KMS-11 (cell line): ENCODE results near the gene MAPK12.

Experiments
- H2AFZ ChIP-seq: fragments of 200-600 bp; sonication (generic); 2 replicates; pipeline ENCODE4 v1.6.1; 2016; ENCODE audit warnings: antibody characterized with exemption, mixed run types, low read depth
- H3K27ac ChIP-seq: fragments of 200-600 bp; sonication (generic); 2 replicates; pipeline ENCODE4 v1.6.1; 2016; ENCODE audit warnings: mild to moderate bottlenecking, mixed run types
- H3K27me3 ChIP-seq: fragments of 200-600 bp; sonication (generic); 2 replicates; pipeline ENCODE4 v1.6.1; 2017; ENCODE audit warnings: mild to moderate bottlenecking, low read depth, mixed run types, moderate library complexity; ENCODE audit not compliant: insufficient read depth
- H3K36me3 ChIP-seq: fragments of 200-600 bp; sonication (generic); 2 replicates; pipeline ENCODE4 v1.6.1; 2017; ENCODE audit warnings: mild to moderate bottlenecking, mixed run types; ENCODE audit not compliant: insufficient read depth
- H3K4me1 ChIP-seq: fragments of 200-600 bp; sonication (generic); 2 replicates; pipeline ENCODE4 v1.6.1; 2016; ENCODE audit warnings: mild to moderate bottlenecking, low read depth, mixed run types; ENCODE audit not compliant: poor library complexity, severe bottlenecking
- H3K4me2 ChIP-seq: fragments of 200-600 bp; sonication (generic); 2 replicates; pipeline ENCODE4 v1.7.0; 2016; ENCODE audit warnings: mild to moderate bottlenecking, mixed run types
- H3K4me3 ChIP-seq: fragments of 200-600 bp; sonication (generic); IDR thresholded peaks from 2 replicates; pipeline ENCODE4 v1.6.1; 2017; ENCODE audit warnings: low read depth, low read length, mixed read lengths; ENCODE audit not compliant: insufficient read depth
- H3K79me2 ChIP-seq: fragments of 200-600 bp; sonication (generic); 2 replicates; pipeline ENCODE4 v1.6.1; 2016; ENCODE audit warnings: low read depth, mixed run types; ENCODE audit not compliant: insufficient read depth
- H3K9ac ChIP-seq: fragments of 200-600 bp; sonication (generic); 2 replicates; pipeline ENCODE4 v1.6.1; 2016; ENCODE audit warnings: mild to moderate bottlenecking, mixed run types
- H4K20me1 ChIP-seq: fragments of 200-600 bp; sonication (generic); 2 replicates; pipeline ENCODE4 v1.6.1; 2016; ENCODE audit warnings: mild to moderate bottlenecking, mixed run types; ENCODE audit not compliant: insufficient read depth
- TF ChIP-seq, protein P1 (sequence below): fragments of 200-600 bp; sonication (generic); conservative IDR thresholded peaks from 2 replicates; pipeline ENCODE4 v1.6.1; 2017; ENCODE audit warnings: low read depth, mild to moderate bottlenecking, antibody characterized with exemption, low read length, moderate library complexity, mixed read lengths

MAPK12 gene

DNA sequence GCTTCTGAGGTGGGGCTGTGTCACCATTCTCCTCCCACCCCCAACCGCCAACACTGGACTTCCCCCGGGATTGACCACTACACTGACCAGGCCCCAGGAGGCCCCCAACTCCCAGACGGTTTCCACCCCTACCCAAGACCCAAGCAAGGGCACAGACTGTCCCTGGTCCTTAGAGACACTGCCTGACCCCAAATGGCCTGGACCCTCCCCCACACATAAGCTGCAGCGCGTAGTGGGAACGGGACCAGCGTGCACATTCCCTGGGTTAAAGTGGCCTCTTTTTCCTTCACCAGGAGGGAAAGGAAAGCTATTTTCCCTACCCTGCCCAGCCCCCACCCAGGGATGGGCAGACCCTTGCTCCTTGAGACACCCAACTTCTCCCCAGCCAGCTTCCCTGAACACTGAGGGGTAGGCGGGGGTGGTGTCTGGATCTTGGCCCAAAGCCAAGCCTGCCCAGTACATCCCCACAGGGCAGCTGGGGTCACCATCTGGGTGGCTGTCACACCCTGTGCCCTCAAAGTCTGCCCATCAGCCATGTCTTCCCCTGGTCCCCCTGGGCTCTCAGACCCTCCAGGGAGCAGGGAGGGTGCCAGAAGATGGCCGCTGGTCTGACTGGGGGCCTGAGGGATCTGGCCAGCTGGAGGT is 1.6 kb upstream of the MAPK12 start:
- H3K4me1 ChIP-seq = peaks cover 10% of the 10 kb centered on the region
- H3K27me3 ChIP-seq = no peaks in the 10 kb centered on the region
- H3K27ac ChIP-seq = no peak overlapping the region
- no peak overlapping the region for H3K4me3 ChIP-seq
- H3K4me2 ChIP-seq = no peak overlapping the region
- TF ChIP-seq, protein P1, sequence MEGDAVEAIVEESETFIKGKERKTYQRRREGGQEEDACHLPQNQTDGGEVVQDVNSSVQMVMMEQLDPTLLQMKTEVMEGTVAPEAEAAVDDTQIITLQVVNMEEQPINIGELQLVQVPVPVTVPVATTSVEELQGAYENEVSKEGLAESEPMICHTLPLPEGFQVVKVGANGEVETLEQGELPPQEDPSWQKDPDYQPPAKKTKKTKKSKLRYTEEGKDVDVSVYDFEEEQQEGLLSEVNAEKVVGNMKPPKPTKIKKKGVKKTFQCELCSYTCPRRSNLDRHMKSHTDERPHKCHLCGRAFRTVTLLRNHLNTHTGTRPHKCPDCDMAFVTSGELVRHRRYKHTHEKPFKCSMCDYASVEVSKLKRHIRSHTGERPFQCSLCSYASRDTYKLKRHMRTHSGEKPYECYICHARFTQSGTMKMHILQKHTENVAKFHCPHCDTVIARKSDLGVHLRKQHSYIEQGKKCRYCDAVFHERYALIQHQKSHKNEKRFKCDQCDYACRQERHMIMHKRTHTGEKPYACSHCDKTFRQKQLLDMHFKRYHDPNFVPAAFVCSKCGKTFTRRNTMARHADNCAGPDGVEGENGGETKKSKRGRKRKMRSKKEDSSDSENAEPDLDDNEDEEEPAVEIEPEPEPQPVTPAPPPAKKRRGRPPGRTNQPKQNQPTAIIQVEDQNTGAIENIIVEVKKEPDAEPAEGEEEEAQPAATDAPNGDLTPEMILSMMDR = no peak
- no peaks in the 10 kb centered on the region for H3K79me2 ChIP-seq
- H3K9ac ChIP-seq = no peak overlapping the region
- H3K36me3 ChIP-seq = no peaks in the 10 kb centered on the region
- H2AFZ ChIP-seq = no peak overlapping the region
- no peaks in the 10 kb centered on the region for H4K20me1 ChIP-seq

DNA sequence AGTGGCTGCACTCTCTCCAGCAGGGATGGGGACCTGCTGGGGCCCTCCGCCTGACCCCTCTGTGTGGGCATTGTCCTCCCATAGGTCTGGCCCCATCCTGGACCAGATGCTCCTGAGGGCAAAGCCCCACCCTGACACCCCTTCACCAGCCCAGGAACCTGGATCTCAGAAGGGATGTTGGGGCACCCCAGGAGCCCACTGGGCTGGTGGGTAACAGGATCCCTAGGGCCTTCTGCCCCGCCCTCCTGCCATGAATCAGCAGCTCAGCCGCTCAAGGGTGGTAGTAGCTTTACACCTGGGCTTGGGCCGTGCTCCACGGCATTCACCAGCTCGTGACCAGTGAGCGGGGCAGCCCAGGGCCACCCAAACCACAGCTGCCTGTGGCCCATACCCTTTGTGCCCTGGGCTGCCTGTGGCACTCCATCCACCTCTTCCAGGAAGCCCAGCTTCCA is 1.0 kb upstream of the MAPK12 start:
- TF ChIP-seq, protein P1 = no peak
- H3K9ac ChIP-seq = no peak overlapping the region
- no peak overlapping the region for H3K27ac ChIP-seq
- H4K20me1 ChIP-seq = no peaks in the 10 kb centered on the region
- H3K4me2 ChIP-seq = no peak overlapping the region; the same call in 1 of the 2 replicates
- no peaks in the 10 kb centered on the region for H3K36me3 ChIP-seq
- H3K4me3 ChIP-seq = no peak overlapping the region
- H3K4me1 ChIP-seq = peaks cover 10% of the 10 kb centered on the region
- no peaks in the 10 kb centered on the region for H3K79me2 ChIP-seq
- no peak overlapping the region for H2AFZ ChIP-seq
- H3K27me3 ChIP-seq = no peaks in the 10 kb centered on the region

DNA sequence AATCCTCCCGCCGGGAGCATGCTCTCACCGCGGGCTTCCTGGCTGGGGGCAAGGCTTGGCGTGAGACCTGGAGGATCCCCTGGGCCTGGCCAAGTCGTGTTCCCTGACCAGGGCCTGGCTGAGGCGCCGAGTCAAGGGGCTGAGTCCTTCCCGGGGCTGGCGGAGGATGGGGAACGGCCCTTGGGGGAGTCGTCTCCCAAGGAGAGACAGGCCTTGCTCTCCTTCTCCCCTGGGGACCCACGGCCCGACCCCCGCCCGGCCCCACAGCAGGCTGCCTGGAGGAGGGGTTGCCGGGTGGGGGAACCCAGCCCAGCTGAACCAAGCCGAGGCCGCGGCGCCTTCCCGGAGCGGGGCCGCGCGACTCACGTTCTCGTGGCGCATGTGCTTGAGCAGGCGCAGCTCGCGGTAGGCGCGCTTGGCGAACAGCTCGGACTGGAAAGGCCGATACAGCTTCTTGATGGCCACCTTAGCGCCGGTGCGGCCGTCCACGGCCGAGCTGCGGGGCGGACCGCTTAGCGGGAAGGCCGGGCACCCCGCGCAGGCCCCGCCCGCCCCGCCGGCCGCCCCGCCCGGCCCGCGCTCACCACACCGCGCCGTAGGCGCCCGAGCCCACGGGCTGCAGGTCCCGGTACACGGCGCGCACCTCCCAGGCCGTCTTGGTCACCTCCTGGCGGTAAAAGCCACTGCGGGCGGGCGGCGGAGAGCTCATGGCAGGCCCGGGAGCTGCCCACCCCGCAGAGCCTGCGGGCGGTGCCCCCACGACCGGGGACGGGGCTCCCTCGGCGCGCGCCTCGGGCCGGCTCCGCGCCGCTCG is 475 bp downstream of the MAPK12 start:
- Histone ChIP-seq H3K36me3 (no peaks in the 10 kb centered on the region), H2AFZ (no peak overlapping the region; the same call in 1 of the 2 replicates), H3K27me3 (no peaks in the 10 kb centered on the region), H3K27ac (no peak overlapping the region), H3K9ac (peak overlapping the region; percentile 60; the same call in 1 of the 2 replicates), H3K4me3 (no peak overlapping the region), H3K79me2 (no peaks in the 10 kb centered on the region), H3K4me2 (peak overlapping the region; percentile 50; the same call in 1 of the 2 replicates), H3K4me1 (peaks cover 10% of the 10 kb centered on the region), H4K20me1 (no peaks in the 10 kb centered on the region)
- TF ChIP-seq, protein P1 = no peak

DNA sequence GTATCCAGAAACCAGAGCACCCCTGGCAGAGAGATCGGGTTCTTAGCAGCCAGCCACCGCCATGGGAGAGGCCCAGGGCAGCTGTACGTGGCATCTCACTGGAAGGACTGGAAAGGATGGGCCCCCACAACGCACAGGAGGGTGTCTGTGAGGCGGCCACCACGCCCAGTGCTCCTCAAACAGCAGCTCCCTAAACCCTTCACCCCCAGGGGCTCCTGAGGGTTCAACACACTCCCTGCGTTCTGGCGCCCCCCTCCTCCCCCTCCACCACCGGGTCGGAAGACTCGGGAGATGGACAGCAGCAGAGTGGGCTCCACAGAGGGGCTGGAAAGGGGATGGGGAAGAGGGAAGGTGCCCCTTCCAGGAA is 1.1 kb downstream of the MAPK12 start:
- Histone ChIP-seq H3K4me2 (peak overlapping the region; percentile 50; the same call in 1 of the 2 replicates), H3K9ac (peak overlapping the region; percentile 60; the same call in 1 of the 2 replicates), H4K20me1 (no peaks in the 10 kb centered on the region), H3K27ac (no peak overlapping the region), H3K4me1 (peaks cover 10% of the 10 kb centered on the region), H2AFZ (no peak overlapping the region; the same call in 1 of the 2 replicates), H3K79me2 (no peaks in the 10 kb centered on the region), H3K27me3 (no peaks in the 10 kb centered on the region), H3K4me3 (no peak overlapping the region), H3K36me3 (no peaks in the 10 kb centered on the region)
- TF ChIP-seq, protein P1 = no peak
